HL-60 (cell line): ENCODE measurements around the gene COLEC11.

Experiments
- DNase-seq, 2 experiments: peaks; one replicate each; pipeline ENCODE4 v3.0.0-alpha.2; 2010 to 2020; ENCODE audit warnings: low read depth in 1 of 2, low spot score in 1 of 2
- H3K27ac ChIP-seq: fragments of 250-450 bp; sonication (Bioruptor Pico); replicated peaks from 2 replicates; pipeline ENCODE4 v1.5.1; 2020; ENCODE audit warnings: mild to moderate bottlenecking, moderate library complexity
- H3K27me3 ChIP-seq: fragments of 250-450 bp; sonication (Bioruptor Pico); 2 replicates; pipeline ENCODE4 v1.5.1; 2021; ENCODE audit warnings: mild to moderate bottlenecking, moderate library complexity; ENCODE audit not compliant: insufficient read depth, poor library complexity, severe bottlenecking
- H3K4me3 ChIP-seq: replicated peaks from 2 replicates; pipeline ENCODE4 v1.5.1; 2011; ENCODE audit warnings: mild to moderate bottlenecking, control low read depth, low read length; ENCODE audit not compliant: insufficient read depth
- GABPA ChIP-seq: IDR thresholded peaks from 2 replicates; pipeline ENCODE4 v1.6.1; 2012; ENCODE audit warnings: low read depth
- POLR2AphosphoS5 ChIP-seq: IDR thresholded peaks from 2 replicates; pipeline ENCODE4 v1.6.1; 2012; ENCODE audit warnings: low read depth
- SPI1 ChIP-seq: IDR thresholded peaks from 2 replicates; pipeline ENCODE4 v1.6.1; 2012; ENCODE audit warnings: low read depth, mild to moderate bottlenecking, borderline replicate concordance
- long read RNA-seq: library from polyadenylated mRNA; unstranded; transcript quantifications from one replicate; pipeline ENCODE4 v2.0.0, GENCODE V29; 2020
- TF ChIP-seq, protein P1 (sequence below): IDR thresholded peaks from 2 replicates; pipeline ENCODE4 v1.6.1; 2012; ENCODE audit warnings: low read depth; ENCODE audit not compliant: insufficient replicate concordance
- TF ChIP-seq, protein P2 (sequence below): IDR thresholded peaks from one replicate; pipeline ENCODE4 v1.5.1; 2011; ENCODE audit warnings: low read length, control low read depth, inconsistent platforms; ENCODE audit not compliant: insufficient read depth

COLEC11 gene
- long read RNA-seq, partial matches to known transcripts: 0 of 2 reads
- long read RNA-seq, other reads (novel, unspliced or antisense): 1 of 2 reads

DNA sequence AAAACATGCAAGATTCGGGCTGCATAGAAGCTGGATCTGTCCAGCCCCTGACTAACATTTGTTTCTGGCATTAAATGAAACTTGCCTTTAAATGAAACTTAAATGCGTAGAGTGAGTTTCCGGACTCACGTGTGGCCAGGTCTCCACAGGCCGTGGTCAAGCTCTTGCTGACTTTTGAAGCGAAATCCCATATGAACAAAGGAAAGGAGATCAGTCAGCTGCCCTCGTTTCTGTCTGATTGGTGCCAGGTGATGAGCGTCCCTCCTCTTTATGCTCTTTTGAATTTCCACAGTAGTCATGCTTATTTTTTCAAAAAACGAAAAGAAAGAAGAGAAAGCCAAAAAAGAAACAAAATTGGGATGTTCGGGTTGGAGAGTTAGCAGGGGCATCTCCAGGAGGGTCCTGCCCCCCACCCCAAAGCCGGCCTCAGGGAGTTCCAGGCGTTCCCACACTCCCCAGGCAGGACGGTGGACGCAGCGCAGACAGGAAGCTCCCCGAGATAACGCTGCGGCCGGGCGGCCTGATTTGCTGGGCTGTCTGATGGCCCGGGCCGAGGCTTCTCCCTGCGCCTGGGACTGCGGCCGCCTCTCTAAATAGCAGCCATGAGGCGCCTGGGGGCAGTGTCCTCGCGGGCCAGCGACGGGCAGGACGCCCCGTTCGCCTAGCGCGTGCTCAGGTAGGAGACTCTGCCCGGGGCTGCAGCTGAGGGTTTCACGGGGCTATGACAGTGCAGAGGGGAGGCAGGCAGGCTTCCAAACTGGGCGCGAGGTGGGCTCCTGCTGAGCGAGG, at the start of gene COLEC11:
TSS of gene COLEC11 (plus strand) at position 620 of the 789 bp plus-strand sequence. CDS start 9,229 bp downstream, outside the sequence.
- Histone ChIP-seq H3K27ac (no peak within 1 kb of the TSS), H3K27me3 (no peaks in the 10 kb centered on the region), H3K4me3 (no peak within 1 kb of the TSS)
- TF ChIP-seq SPI1 (no peak), GABPA (no peak), POLR2AphosphoS5 (no peak)
- TF ChIP-seq, protein P1, sequence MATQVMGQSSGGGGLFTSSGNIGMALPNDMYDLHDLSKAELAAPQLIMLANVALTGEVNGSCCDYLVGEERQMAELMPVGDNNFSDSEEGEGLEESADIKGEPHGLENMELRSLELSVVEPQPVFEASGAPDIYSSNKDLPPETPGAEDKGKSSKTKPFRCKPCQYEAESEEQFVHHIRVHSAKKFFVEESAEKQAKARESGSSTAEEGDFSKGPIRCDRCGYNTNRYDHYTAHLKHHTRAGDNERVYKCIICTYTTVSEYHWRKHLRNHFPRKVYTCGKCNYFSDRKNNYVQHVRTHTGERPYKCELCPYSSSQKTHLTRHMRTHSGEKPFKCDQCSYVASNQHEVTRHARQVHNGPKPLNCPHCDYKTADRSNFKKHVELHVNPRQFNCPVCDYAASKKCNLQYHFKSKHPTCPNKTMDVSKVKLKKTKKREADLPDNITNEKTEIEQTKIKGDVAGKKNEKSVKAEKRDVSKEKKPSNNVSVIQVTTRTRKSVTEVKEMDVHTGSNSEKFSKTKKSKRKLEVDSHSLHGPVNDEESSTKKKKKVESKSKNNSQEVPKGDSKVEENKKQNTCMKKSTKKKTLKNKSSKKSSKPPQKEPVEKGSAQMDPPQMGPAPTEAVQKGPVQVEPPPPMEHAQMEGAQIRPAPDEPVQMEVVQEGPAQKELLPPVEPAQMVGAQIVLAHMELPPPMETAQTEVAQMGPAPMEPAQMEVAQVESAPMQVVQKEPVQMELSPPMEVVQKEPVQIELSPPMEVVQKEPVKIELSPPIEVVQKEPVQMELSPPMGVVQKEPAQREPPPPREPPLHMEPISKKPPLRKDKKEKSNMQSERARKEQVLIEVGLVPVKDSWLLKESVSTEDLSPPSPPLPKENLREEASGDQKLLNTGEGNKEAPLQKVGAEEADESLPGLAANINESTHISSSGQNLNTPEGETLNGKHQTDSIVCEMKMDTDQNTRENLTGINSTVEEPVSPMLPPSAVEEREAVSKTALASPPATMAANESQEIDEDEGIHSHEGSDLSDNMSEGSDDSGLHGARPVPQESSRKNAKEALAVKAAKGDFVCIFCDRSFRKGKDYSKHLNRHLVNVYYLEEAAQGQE: no peak
- TF ChIP-seq, protein P2, sequence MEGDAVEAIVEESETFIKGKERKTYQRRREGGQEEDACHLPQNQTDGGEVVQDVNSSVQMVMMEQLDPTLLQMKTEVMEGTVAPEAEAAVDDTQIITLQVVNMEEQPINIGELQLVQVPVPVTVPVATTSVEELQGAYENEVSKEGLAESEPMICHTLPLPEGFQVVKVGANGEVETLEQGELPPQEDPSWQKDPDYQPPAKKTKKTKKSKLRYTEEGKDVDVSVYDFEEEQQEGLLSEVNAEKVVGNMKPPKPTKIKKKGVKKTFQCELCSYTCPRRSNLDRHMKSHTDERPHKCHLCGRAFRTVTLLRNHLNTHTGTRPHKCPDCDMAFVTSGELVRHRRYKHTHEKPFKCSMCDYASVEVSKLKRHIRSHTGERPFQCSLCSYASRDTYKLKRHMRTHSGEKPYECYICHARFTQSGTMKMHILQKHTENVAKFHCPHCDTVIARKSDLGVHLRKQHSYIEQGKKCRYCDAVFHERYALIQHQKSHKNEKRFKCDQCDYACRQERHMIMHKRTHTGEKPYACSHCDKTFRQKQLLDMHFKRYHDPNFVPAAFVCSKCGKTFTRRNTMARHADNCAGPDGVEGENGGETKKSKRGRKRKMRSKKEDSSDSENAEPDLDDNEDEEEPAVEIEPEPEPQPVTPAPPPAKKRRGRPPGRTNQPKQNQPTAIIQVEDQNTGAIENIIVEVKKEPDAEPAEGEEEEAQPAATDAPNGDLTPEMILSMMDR: no peak
- no peak for DNase-seq

DNA sequence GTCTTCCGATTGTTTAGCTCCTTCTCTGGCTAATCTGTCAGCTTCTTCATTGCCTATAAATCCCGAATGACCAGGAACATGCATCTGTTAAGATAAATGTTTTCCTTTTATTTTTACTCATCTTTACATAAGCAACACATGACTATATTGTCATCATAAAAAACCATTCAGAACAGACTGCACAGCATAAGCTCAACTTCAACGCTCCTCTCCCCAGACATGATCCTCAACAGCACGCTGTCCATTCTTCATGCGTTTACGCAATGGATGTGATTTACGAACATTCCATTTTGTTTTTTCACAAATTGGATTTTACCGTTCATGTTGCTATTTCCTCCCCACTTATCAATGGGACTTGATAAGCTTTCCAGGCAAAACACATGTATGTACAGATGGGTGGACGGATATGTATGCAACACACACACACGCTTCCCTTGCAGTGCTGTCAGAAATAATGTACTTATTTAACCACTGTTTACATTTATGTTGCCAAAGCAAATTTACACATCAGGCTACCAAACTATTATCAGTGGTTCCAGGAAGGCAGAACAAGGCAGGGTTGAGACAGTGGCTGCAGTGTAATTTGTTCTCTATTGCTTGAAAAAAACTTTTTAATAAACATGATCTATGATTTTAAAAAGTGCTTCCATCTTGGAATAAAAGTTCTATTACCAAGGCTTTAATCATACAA, 49.0 kb upstream of the COLEC11 start:
- no peak for TF ChIP-seq GABPA
- TF ChIP-seq, protein P2: no peak
- TF ChIP-seq, protein P1: no peak
- TF ChIP-seq POLR2AphosphoS5: no peak
- TF ChIP-seq SPI1: no peak
- no peak for DNase-seq
- Histone ChIP-seq H3K27me3 (no peaks in the 10 kb centered on the region), H3K4me3 (no peak overlapping the region), H3K27ac (no peak overlapping the region)

DNA sequence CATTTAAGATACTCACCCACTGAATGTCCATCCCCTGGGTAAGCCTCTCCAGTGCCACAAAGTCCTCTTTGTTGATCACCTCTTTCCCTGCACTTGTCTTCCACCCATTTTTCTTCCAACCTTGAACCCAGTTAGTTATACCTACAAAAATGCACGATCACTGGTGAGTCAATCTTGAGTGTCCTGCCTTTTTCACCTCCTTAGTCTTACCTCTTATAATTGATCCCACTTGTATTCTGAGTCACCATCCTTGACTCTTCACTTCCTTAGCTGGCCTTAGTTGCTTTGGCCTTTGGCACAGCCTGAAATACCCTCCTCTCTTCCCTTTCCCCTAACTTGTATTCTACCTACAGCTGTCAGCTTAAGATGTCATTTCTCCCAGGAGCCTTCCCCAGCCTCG, 47.0 kb upstream of the COLEC11 start:
- no peak overlapping the region for H3K27ac ChIP-seq
- no peak overlapping the region for H3K4me3 ChIP-seq
- no peaks in the 10 kb centered on the region for H3K27me3 ChIP-seq
- no peak for DNase-seq
- TF ChIP-seq, protein P2: no peak
- TF ChIP-seq, protein P1: no peak
- TF ChIP-seq GABPA (no peak), SPI1 (no peak), POLR2AphosphoS5 (no peak)
